HEK293 (cell line): ENCODE measurements around the gene HUNK.

Experiments
- BCL11B ChIP-seq: fragments of 450-650 bp; formaldehyde crosslinking; IDR thresholded peaks from 2 replicates; pipeline ENCODE4 v1.5.1; 2016; ENCODE audit warnings: low read depth, missing biosample characterization, missing genetic modification characterization
- GFI1B ChIP-seq: fragments of 450-650 bp; formaldehyde crosslinking; IDR thresholded peaks from 2 replicates; pipeline ENCODE4 v1.5.1; 2016; ENCODE audit warnings: missing biosample characterization, missing genetic modification characterization
- GLI4 ChIP-seq: fragments of 450-650 bp; formaldehyde crosslinking; IDR thresholded peaks from 2 replicates; pipeline ENCODE4 v1.5.1; 2016; ENCODE audit warnings: missing biosample characterization, missing genetic modification characterization
- KLF8 ChIP-seq: fragments of 450-650 bp; formaldehyde crosslinking; IDR thresholded peaks from 2 replicates; pipeline ENCODE4 v1.5.1; 2016; ENCODE audit warnings: missing biosample characterization, missing genetic modification characterization
- KLF9 ChIP-seq: fragments of 450-650 bp; formaldehyde crosslinking; IDR thresholded peaks from 2 replicates; pipeline ENCODE4 v1.5.1; 2016; ENCODE audit warnings: missing biosample characterization, missing genetic modification characterization, low read depth
- OSR2 ChIP-seq: fragments of 450-650 bp; formaldehyde crosslinking; IDR thresholded peaks from 2 replicates; pipeline ENCODE4 v1.5.1; 2016; ENCODE audit warnings: missing biosample characterization, missing genetic modification characterization
- RBAK ChIP-seq: fragments of 450-650 bp; formaldehyde crosslinking; IDR thresholded peaks from 2 replicates; pipeline ENCODE4 v1.5.1; 2016; ENCODE audit warnings: missing biosample characterization, missing genetic modification characterization
- SALL2 ChIP-seq: fragments of 450-650 bp; formaldehyde crosslinking; IDR thresholded peaks from 2 replicates; pipeline ENCODE4 v1.5.0; 2017; ENCODE audit warnings: missing biosample characterization, mild to moderate bottlenecking, missing genetic modification characterization, borderline replicate concordance
- SP7 ChIP-seq: fragments of 450-650 bp; formaldehyde crosslinking; IDR thresholded peaks from 2 replicates; pipeline ENCODE4 v1.5.1; 2016; ENCODE audit warnings: missing biosample characterization, missing genetic modification characterization
- WT1 ChIP-seq: fragments of 450-650 bp; formaldehyde crosslinking; IDR thresholded peaks from 2 replicates; pipeline ENCODE4 v1.5.1; 2016; ENCODE audit warnings: missing biosample characterization, missing genetic modification characterization
- ZBTB21 ChIP-seq: fragments of 450-650 bp; formaldehyde crosslinking; IDR thresholded peaks from 2 replicates; pipeline ENCODE4 v1.5.1; 2017; ENCODE audit warnings: missing biosample characterization, missing genetic modification characterization
- ZFP3 ChIP-seq: fragments of 450-650 bp; formaldehyde crosslinking; IDR thresholded peaks from 2 replicates; pipeline ENCODE4 v1.5.1; 2016; ENCODE audit warnings: low read depth, missing biosample characterization, missing genetic modification characterization
- ZNF140 ChIP-seq: fragments of 450-650 bp; formaldehyde crosslinking; IDR thresholded peaks from 2 replicates; pipeline ENCODE4 v1.5.1; 2016; ENCODE audit warnings: missing biosample characterization, missing genetic modification characterization
- ZNF19 ChIP-seq: fragments of 450-650 bp; formaldehyde crosslinking; IDR thresholded peaks from 2 replicates; pipeline ENCODE4; 2016; ENCODE audit warnings: missing biosample characterization, missing genetic modification characterization, low read depth
- ZNF2 ChIP-seq: fragments of 450-650 bp; formaldehyde crosslinking; IDR thresholded peaks from 2 replicates; pipeline ENCODE4 v1.5.1; 2016; ENCODE audit warnings: missing biosample characterization, missing genetic modification characterization
- ZNF211 ChIP-seq: fragments of 450-650 bp; formaldehyde crosslinking; IDR thresholded peaks from 2 replicates; pipeline ENCODE4 v1.5.1; 2016; ENCODE audit warnings: low read depth, missing biosample characterization, missing genetic modification characterization
- ZNF23 ChIP-seq: fragments of 450-650 bp; formaldehyde crosslinking; IDR thresholded peaks from 2 replicates; pipeline ENCODE4 v1.5.1; 2016; ENCODE audit warnings: missing biosample characterization, missing genetic modification characterization, borderline replicate concordance
- ZNF311 ChIP-seq: fragments of 450-650 bp; formaldehyde crosslinking; IDR thresholded peaks from 2 replicates; pipeline ENCODE4 v1.5.1; 2017; ENCODE audit warnings: missing biosample characterization, missing genetic modification characterization, borderline replicate concordance
- ZNF433 ChIP-seq: fragments of 450-650 bp; formaldehyde crosslinking; IDR thresholded peaks from 2 replicates; pipeline ENCODE4 v1.5.1; 2016; ENCODE audit warnings: missing biosample characterization, missing genetic modification characterization, low read depth
- ZNF48 ChIP-seq: fragments of 450-650 bp; formaldehyde crosslinking; IDR thresholded peaks from 2 replicates; pipeline ENCODE4 v1.5.1; 2016; ENCODE audit warnings: missing biosample characterization, missing genetic modification characterization
- ZNF521 ChIP-seq: fragments of 450-650 bp; formaldehyde crosslinking; IDR thresholded peaks from 2 replicates; pipeline ENCODE4 v1.5.1; 2017; ENCODE audit warnings: missing biosample characterization, mild to moderate bottlenecking, missing genetic modification characterization
- ZNF544 ChIP-seq: fragments of 450-650 bp; formaldehyde crosslinking; IDR thresholded peaks from 2 replicates; pipeline ENCODE4 v1.5.0; 2017; ENCODE audit warnings: missing biosample characterization, missing genetic modification characterization
- ZNF549 ChIP-seq: fragments of 450-650 bp; IDR thresholded peaks from 2 replicates; pipeline ENCODE4 v1.5.1; 2018; ENCODE audit warnings: missing biosample characterization, missing genetic modification characterization, mild to moderate bottlenecking, inconsistent platforms, moderate library complexity
- ZNF571 ChIP-seq: fragments of 450-650 bp; formaldehyde crosslinking; IDR thresholded peaks from 2 replicates; pipeline ENCODE4 v1.5.0; 2017; ENCODE audit warnings: missing biosample characterization, missing genetic modification characterization
- ZNF626 ChIP-seq: fragments of 450-650 bp; sonication (Bioruptor Pico); formaldehyde crosslinking; IDR thresholded peaks from 2 replicates; pipeline ENCODE4 v1.5.1; 2018; ENCODE audit warnings: missing biosample characterization, missing genetic modification characterization, inconsistent platforms
- ZNF76 ChIP-seq: fragments of 450-650 bp; formaldehyde crosslinking; IDR thresholded peaks from 2 replicates; pipeline ENCODE4; 2016; ENCODE audit warnings: low read depth, missing biosample characterization, missing genetic modification characterization, borderline replicate concordance
- ZNF776 ChIP-seq: fragments of 450-650 bp; formaldehyde crosslinking; IDR thresholded peaks from 2 replicates; pipeline ENCODE4 v1.5.0; 2017; ENCODE audit warnings: missing biosample characterization, missing genetic modification characterization, borderline replicate concordance
- ZSCAN30 ChIP-seq: fragments of 450-650 bp; IDR thresholded peaks from 2 replicates; pipeline ENCODE4 v1.5.1; 2018; ENCODE audit warnings: missing biosample characterization, mild to moderate bottlenecking, missing genetic modification characterization, moderate library complexity
- TF ChIP-seq, protein P1 (sequence below): fragments of 450-650 bp; formaldehyde crosslinking; IDR thresholded peaks from 2 replicates; pipeline ENCODE4 v1.5.1; 2017; ENCODE audit warnings: missing biosample characterization, missing genetic modification characterization
- TF ChIP-seq, protein P2 (sequence below): IDR thresholded peaks from 2 replicates; pipeline ENCODE4 v1.6.1; 2011; ENCODE audit warnings: mild to moderate bottlenecking, low read depth, low read length, borderline replicate concordance
- TF ChIP-seq, protein P3 (sequence below): fragments of 450-650 bp; formaldehyde crosslinking; IDR thresholded peaks from 2 replicates; pipeline ENCODE4 v1.5.1; 2016; ENCODE audit warnings: missing biosample characterization, missing genetic modification characterization
- TF ChIP-seq, protein P4 (sequence below): fragments of 450-650 bp; formaldehyde crosslinking; IDR thresholded peaks from 2 replicates; pipeline ENCODE4 v1.5.0; 2017; ENCODE audit warnings: missing biosample characterization, missing genetic modification characterization, borderline replicate concordance

Gene HUNK

DNA sequence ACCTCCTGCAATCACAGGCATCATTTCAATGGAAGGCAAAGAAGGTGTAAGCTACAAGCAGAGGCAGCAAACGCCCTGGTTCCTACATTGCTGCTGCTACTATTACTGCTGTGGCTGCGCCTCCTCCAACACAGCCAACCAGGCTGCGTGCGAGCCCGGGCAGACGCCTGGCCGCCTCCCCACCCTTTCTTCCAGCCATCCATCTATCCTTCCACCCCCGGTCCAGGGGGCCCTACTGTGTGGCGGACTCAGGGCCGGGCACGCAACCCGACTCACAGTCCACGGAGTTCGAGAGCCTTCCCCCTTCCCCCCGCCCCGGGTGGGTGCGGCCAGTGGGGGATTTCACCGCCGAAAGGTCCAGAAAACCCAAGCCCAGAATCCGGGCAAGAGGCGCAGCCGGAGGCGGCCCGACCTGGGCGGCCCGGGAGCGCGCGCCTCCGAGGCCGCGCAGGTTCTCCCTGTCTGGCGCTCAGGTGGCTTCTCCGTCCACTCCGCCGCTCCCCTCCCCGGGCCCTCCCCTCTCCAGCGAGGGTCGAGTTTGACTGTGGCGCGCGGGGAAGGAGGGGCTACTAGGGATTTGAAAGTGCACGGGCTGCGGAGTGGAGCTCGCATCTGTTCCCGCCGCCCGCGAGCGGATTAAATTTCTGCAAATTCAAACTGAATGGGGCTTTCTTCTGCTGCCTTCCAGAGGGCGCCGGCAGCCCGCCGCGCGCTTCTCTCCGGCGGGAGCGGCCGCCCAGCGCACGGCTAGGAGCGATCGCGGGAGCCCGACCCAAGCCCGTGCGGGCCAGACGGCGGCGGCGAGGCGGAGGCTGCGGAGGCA is at the start of gene HUNK (continued):
- TF ChIP-seq ZNF76 (tag by site-specific recombination) = no peak
- no peak for TF ChIP-seq ZNF23 (tag by site-specific recombination)
- TF ChIP-seq ZFP3 = no peak
- TF ChIP-seq, protein P1, sequence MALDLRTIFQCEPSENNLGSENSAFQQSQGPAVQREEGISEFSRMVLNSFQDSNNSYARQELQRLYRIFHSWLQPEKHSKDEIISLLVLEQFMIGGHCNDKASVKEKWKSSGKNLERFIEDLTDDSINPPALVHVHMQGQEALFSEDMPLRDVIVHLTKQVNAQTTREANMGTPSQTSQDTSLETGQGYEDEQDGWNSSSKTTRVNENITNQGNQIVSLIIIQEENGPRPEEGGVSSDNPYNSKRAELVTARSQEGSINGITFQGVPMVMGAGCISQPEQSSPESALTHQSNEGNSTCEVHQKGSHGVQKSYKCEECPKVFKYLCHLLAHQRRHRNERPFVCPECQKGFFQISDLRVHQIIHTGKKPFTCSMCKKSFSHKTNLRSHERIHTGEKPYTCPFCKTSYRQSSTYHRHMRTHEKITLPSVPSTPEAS = no peak
- no peak for TF ChIP-seq ZNF776
- no peak for TF ChIP-seq ZNF311 (tag by site-specific recombination)
- TF ChIP-seq ZNF544 (tag by site-specific recombination) = no peak
- TF ChIP-seq OSR2 (tag by site-specific recombination) = peak; percentile 44
- TF ChIP-seq ZNF549 (tag by site-specific recombination) = no peak
- TF ChIP-seq ZNF2 (tag by site-specific recombination) = 0 out of 2 replicates have a peak, but pooled peaks have one; percentile 60
- peak; percentile 88; the same call in 1 of the 2 replicates for TF ChIP-seq KLF8 (tag by site-specific recombination)
- TF ChIP-seq ZSCAN30 (tag by site-specific recombination) = peak; percentile 65; the same call in 1 of the 2 replicates
- TF ChIP-seq ZNF19 (tag by site-specific recombination) = no peak
- peak; percentile 43; the same call in 1 of the 2 replicates for TF ChIP-seq WT1 (tag by site-specific recombination)
- TF ChIP-seq, protein P2, sequence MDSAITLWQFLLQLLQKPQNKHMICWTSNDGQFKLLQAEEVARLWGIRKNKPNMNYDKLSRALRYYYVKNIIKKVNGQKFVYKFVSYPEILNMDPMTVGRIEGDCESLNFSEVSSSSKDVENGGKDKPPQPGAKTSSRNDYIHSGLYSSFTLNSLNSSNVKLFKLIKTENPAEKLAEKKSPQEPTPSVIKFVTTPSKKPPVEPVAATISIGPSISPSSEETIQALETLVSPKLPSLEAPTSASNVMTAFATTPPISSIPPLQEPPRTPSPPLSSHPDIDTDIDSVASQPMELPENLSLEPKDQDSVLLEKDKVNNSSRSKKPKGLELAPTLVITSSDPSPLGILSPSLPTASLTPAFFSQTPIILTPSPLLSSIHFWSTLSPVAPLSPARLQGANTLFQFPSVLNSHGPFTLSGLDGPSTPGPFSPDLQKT = no peak
- TF ChIP-seq, protein P3, sequence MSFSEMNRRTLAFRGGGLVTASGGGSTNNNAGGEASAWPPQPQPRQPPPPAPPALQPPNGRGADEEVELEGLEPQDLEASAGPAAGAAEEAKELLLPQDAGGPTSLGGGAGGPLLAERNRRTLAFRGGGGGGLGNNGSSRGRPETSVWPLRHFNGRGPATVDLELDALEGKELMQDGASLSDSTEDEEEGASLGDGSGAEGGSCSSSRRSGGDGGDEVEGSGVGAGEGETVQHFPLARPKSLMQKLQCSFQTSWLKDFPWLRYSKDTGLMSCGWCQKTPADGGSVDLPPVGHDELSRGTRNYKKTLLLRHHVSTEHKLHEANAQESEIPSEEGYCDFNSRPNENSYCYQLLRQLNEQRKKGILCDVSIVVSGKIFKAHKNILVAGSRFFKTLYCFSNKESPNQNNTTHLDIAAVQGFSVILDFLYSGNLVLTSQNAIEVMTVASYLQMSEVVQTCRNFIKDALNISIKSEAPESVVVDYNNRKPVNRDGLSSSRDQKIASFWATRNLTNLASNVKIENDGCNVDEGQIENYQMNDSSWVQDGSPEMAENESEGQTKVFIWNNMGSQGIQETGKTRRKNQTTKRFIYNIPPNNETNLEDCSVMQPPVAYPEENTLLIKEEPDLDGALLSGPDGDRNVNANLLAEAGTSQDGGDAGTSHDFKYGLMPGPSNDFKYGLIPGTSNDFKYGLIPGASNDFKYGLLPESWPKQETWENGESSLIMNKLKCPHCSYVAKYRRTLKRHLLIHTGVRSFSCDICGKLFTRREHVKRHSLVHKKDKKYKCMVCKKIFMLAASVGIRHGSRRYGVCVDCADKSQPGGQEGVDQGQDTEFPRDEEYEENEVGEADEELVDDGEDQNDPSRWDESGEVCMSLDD (tag by site-specific recombination) = no peak
- TF ChIP-seq ZNF433 (tag by site-specific recombination) = no peak
- no peak for TF ChIP-seq SALL2 (tag by site-specific recombination)
- no peak for TF ChIP-seq ZNF521 (tag by site-specific recombination)
- no peak for TF ChIP-seq RBAK (tag by site-specific recombination)
- TF ChIP-seq GFI1B (tag by site-specific recombination) = no peak
- no peak for TF ChIP-seq GLI4 (tag by site-specific recombination)
- TF ChIP-seq ZNF140 (tag by site-specific recombination) = no peak
- TF ChIP-seq ZNF571 (tag by site-specific recombination) = no peak
- TF ChIP-seq KLF9 (tag by site-specific recombination) = peak; percentile 42; the same call in 1 of the 2 replicates
- peak; percentile 29; the same call in 1 of the 2 replicates for TF ChIP-seq ZBTB21 (tag by site-specific recombination)
- TF ChIP-seq, protein P4, sequence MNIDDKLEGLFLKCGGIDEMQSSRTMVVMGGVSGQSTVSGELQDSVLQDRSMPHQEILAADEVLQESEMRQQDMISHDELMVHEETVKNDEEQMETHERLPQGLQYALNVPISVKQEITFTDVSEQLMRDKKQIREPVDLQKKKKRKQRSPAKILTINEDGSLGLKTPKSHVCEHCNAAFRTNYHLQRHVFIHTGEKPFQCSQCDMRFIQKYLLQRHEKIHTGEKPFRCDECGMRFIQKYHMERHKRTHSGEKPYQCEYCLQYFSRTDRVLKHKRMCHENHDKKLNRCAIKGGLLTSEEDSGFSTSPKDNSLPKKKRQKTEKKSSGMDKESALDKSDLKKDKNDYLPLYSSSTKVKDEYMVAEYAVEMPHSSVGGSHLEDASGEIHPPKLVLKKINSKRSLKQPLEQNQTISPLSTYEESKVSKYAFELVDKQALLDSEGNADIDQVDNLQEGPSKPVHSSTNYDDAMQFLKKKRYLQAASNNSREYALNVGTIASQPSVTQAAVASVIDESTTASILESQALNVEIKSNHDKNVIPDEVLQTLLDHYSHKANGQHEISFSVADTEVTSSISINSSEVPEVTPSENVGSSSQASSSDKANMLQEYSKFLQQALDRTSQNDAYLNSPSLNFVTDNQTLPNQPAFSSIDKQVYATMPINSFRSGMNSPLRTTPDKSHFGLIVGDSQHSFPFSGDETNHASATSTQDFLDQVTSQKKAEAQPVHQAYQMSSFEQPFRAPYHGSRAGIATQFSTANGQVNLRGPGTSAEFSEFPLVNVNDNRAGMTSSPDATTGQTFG = no peak
- TF ChIP-seq ZNF211 (tag by site-specific recombination) = no peak
- TF ChIP-seq ZNF626 = no peak
- TF ChIP-seq BCL11B (tag by site-specific recombination) = no peak
- TF ChIP-seq SP7 = peak; percentile 80
- TF ChIP-seq ZNF48 (tag by site-specific recombination) = no peak
